Activated naive CD4-positive, alpha-beta T cell treated with anti-CD3 and anti-CD28 coated beads, Interleukin-2, amount 10 ng/mL, durations not matched to agents 7 days and 5 days (primary cell): ENCODE results near the gene DGKE.
A peak's percentile ranks its signal among the peaks of the same experiment; 100 is the strongest.

Source experiments
- CTCF ChIA-PET: fragments of 350-600 bp; sonication (Branson Sonifier 250); formaldehyde crosslinking; loops from one replicate; lab custom pipeline; 2021; ENCODE audit warnings: antibody characterized with exemption; lab: Charles Lee
- DNase-seq: peaks from one replicate; pipeline ENCODE4 v3.0.0-alpha.2; 2020
- H3K27ac Mint-ChIP-seq: one replicate; pipeline ENCODE4 v1.8.0; 2021; ENCODE audit warnings: mild to moderate bottlenecking, moderate library complexity, mixed read lengths
- H3K27me3 Mint-ChIP-seq: one replicate; pipeline ENCODE4 v1.8.0; 2021; ENCODE audit warnings: mild to moderate bottlenecking, mixed read lengths
- H3K36me3 Mint-ChIP-seq: one replicate; pipeline ENCODE4 v1.8.0; 2021; ENCODE audit warnings: mixed read lengths
- H3K4me1 Mint-ChIP-seq: one replicate; pipeline ENCODE4 v1.8.0; 2021; ENCODE audit warnings: mixed read lengths
- H3K4me3 Mint-ChIP-seq: one replicate; pipeline ENCODE4 v1.8.0; 2021; ENCODE audit warnings: mild to moderate bottlenecking, moderate library complexity, mixed read lengths
- H3K9me3 Mint-ChIP-seq: one replicate; pipeline ENCODE4 v1.8.0; 2021; ENCODE audit warnings: mixed read lengths

DGKE gene

GRCh38 chr17:56807723-56808122, 26.2 kb upstream of the DGKE start:
- no peak for DNase-seq
- Mint-ChIP-seq H3K27ac (no peak overlapping the region), H3K36me3 (no peaks in the 10 kb centered on the region), H3K27me3 (no peaks in the 10 kb centered on the region), H3K4me1 (no peaks in the 10 kb centered on the region), H3K9me3 (no peaks in the 10 kb centered on the region), H3K4me3 (no peak overlapping the region)
- CTCF ChIA-PET, result interaction anchor here (0.5 to 0.7 kb wide), 2 partner anchors 95 to 1858 kb away, joined by 3 read pairs; no protein-coding TSS in a partner anchor

- DNase-seq, result no peak
- H3K27ac Mint-ChIP-seq, result no peak overlapping the region
- H3K4me3 Mint-ChIP-seq, result no peak overlapping the region
- CTCF ChIA-PET, result interaction anchor here (0.5 kb wide), 1 partner anchor 10 kb away, joined by 3 read pairs; no protein-coding TSS in a partner anchor
- no peaks in the 10 kb centered on the region for H3K9me3 Mint-ChIP-seq
- H3K36me3 Mint-ChIP-seq, result no peaks in the 10 kb centered on the region
- peaks cover 4% of the 10 kb centered on the region for H3K27me3 Mint-ChIP-seq
- no peaks in the 10 kb centered on the region for H3K4me1 Mint-ChIP-seq
These were observed 25.4 kb upstream of the DGKE start for GRCh38 chr17:56808503-56808902.

DNA sequence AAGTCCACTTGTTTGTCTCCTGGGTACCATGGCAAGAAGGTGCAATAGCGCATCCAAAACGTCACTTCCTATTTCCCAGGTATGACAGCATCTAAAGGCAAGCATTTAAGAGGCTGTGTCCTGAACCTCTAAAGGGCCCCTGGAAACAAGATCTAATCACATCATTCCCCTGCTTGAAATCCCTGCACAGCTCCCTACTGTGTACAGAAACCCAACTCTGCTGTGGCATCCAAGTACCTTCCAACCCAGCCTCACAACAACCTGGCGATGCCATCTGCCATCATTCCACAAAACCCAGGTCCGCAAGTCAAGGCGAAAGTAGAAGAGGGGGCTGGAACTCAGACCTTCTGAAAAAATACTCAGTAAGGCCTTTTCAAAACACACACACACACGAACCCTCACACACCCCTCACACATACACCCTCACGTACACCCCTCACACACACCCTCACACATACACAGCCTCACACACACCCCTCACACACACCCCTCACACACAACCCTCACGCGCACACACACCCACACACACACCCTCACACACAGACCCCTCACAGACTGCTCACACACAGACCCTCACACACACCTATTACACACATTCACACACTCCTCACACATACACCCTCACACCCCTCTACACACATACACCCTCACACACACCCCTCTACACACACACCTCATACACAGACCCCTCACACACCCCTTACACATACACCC, 24.7 kb upstream of the DGKE start:
- no peak overlapping the region for H3K4me3 Mint-ChIP-seq
- H3K27me3 Mint-ChIP-seq, result peaks cover 4% of the 10 kb centered on the region
- DNase-seq, result no peak
- H3K4me1 Mint-ChIP-seq, result no peaks in the 10 kb centered on the region
- H3K27ac Mint-ChIP-seq, result no peak overlapping the region
- CTCF ChIA-PET, result interaction anchor here (0.5 kb wide), 1 partner anchor 9 kb away, joined by 3 read pairs; no protein-coding TSS in a partner anchor
- no peaks in the 10 kb centered on the region for H3K9me3 Mint-ChIP-seq
- no peaks in the 10 kb centered on the region for H3K36me3 Mint-ChIP-seq

GRCh38 chr17:56809820-56810179, 24.2 kb upstream of the DGKE start:
- Mint-ChIP-seq H3K36me3 (no peaks in the 10 kb centered on the region), H3K4me1 (no peaks in the 10 kb centered on the region), H3K9me3 (no peaks in the 10 kb centered on the region), H3K27ac (no peak overlapping the region), H3K4me3 (no peak overlapping the region), H3K27me3 (peaks cover 4% of the 10 kb centered on the region)
- no peak for DNase-seq
- CTCF ChIA-PET, result no interaction called here

DNA sequence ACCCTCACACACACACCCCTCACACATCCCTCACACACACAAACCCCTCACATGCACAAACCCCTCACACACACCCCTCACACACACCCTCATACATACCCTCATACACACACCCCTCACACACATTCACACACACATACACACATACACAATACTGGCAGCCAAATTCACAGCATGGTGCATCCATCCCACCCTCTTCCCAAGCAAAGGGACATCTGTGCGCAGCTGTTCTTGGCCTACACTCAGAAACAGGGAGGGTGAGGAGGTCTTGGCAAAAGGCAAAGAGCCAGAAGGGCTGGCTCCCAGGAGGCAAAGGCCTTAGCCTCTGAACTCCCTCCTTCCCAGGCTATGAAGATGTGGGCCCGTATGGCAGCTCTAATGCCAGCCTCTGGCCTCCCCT, 23.6 kb upstream of the DGKE start:
- no peak overlapping the region for H3K27ac Mint-ChIP-seq
- no peaks in the 10 kb centered on the region for H3K9me3 Mint-ChIP-seq
- no peak overlapping the region for H3K4me3 Mint-ChIP-seq
- H3K27me3 Mint-ChIP-seq, result peaks cover 4% of the 10 kb centered on the region
- no peaks in the 10 kb centered on the region for H3K4me1 Mint-ChIP-seq
- DNase-seq, result no peak
- H3K36me3 Mint-ChIP-seq, result no peaks in the 10 kb centered on the region
- CTCF ChIA-PET, result no interaction called here

DNA sequence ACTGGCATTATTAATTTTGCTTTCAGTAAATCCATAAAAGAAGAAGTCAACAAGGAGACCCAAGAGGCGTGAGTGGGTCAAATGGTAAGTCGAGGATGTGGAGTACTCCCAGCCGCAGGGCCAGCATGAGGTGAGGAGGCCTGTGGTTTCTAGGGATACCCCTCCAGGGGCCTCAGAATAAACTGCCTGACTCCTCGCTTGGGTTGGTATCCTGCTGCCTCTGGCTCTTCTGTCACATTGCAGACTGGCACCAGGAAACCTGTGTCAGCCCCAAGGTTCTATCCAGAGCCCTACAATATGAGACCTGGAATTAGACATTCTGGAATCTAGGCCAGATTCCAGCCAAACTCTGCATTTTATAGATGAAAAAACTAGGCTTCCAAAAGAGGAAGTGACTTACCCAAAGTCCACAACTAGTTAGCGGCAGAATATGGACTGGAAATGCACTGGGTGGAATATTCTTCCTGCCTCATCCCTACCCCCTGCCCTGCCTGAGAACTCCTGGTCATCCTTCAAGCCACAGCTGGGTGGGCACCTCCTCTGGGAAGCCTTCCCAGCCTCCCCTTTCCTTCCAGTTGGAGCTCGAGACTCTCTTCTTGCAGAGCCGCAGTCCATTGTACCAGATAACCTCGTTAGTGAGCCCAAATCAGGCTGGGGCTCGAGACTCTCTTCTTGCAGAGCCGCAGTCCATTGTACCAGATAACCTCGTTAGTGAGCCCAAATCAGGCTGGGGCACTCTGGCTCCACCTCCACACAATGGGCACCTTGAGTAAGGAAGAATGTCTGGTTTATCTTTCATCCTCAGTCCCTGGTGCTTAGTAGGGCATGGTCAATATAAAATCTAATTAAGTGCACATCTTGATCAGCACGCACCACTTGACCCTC, 22.8 kb upstream of the DGKE start:
- CTCF ChIA-PET, result no interaction called here
- no peak overlapping the region for H3K4me3 Mint-ChIP-seq
- H3K27ac Mint-ChIP-seq, result no peak overlapping the region
- H3K27me3 Mint-ChIP-seq, result peaks cover 4% of the 10 kb centered on the region
- no peak for DNase-seq
- no peaks in the 10 kb centered on the region for H3K9me3 Mint-ChIP-seq
- no peaks in the 10 kb centered on the region for H3K4me1 Mint-ChIP-seq
- no peaks in the 10 kb centered on the region for H3K36me3 Mint-ChIP-seq

DNA sequence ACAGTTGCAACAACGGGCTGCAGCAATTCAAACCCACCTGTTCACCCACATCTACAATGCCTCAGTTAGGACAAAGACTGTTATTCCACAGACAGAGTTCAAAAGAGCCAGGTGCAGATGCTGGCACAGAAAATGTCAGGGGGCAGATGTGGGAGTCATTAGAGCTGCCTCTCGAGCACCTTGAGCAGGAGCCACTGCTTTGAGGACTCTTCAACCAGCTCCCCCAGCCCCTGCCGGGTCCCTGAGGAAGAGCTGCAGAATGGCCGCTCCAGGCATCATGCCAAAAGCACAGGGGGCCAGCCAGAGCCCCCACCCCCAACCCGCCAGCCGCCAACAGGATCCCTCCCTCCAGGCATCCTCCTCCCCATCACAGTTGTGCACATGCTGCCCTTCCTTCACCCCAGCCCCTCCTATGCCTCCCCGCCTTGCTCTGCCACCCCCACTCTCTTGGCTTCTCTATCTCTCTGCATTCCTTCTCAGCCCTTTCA, 21.0 kb upstream of the DGKE start:
- Mint-ChIP-seq H3K9me3 (no peaks in the 10 kb centered on the region), H3K4me1 (no peaks in the 10 kb centered on the region), H3K27ac (no peak overlapping the region), H3K36me3 (no peaks in the 10 kb centered on the region), H3K27me3 (peaks cover 4% of the 10 kb centered on the region), H3K4me3 (no peak overlapping the region)
- DNase-seq, result no peak
- CTCF ChIA-PET, result no interaction called here

DNA sequence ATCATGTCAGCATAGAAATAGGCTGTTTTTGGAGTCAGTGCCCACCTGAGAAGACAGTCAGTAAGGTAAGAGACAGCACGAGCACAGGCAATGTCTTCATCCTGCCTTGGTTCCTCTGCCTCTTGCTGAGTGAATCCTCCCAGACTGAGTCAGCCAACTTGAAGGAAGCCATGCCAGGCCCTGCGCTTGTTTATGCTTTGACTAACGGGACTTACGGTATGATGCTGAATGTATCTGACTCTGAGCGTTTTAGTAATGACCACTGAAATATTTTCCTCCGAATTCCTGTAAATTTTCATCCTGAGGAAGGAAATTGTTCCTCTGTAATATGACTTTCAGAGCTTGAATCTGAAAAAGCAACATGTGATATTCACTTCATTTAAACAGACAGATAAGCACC, 18.2 kb upstream of the DGKE start:
- H3K27ac Mint-ChIP-seq, result no peak overlapping the region
- H3K4me3 Mint-ChIP-seq, result no peak overlapping the region
- no peak for DNase-seq
- H3K4me1 Mint-ChIP-seq, result peaks cover 5% of the 10 kb centered on the region
- CTCF ChIA-PET, result no interaction called here
- H3K36me3 Mint-ChIP-seq, result no peaks in the 10 kb centered on the region
- no peaks in the 10 kb centered on the region for H3K9me3 Mint-ChIP-seq
- peaks cover 4% of the 10 kb centered on the region for H3K27me3 Mint-ChIP-seq

DNA sequence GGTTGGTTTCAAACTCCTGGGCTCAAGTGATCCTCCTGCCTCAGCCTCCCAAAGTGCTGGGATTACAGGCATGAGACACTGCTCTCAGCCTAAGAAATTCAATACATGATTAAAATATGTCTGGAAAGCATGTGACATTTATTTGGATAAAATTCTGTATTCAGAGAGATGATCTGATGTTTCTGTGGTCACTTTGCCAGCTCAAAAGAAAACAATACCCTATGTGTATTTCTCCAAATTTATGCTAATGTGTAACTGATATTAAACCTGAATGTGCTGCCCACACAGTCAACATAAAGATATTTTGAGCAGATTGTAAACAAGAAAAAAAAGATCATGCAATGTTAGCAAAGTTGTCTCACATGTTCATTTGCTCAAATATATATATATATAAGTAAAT, 16.9 kb upstream of the DGKE start:
- no peak overlapping the region for H3K27ac Mint-ChIP-seq

GRCh38 chr17:56819030-56819429, 14.9 kb upstream of the DGKE start:
- no peaks in the 10 kb centered on the region for H3K36me3 Mint-ChIP-seq
- H3K27ac Mint-ChIP-seq, result no peak overlapping the region
- peaks cover 5% of the 10 kb centered on the region for H3K4me1 Mint-ChIP-seq
- no peak for DNase-seq
- no peaks in the 10 kb centered on the region for H3K9me3 Mint-ChIP-seq
- no peak overlapping the region for H3K4me3 Mint-ChIP-seq
- H3K27me3 Mint-ChIP-seq, result no peaks in the 10 kb centered on the region
- CTCF ChIA-PET, result interaction anchor here (0.7 to 4.6 kb wide), 20 partner anchors 10 to 290 kb away, joined by 3 to 35 read pairs (median 5); partner anchors contain the start of genes C17orf67 and DGKE

More for the DNA sequence above, 16.9 kb upstream of the DGKE start:
- H3K36me3 Mint-ChIP-seq, result no peaks in the 10 kb centered on the region
- peaks cover 5% of the 10 kb centered on the region for H3K4me1 Mint-ChIP-seq
- H3K9me3 Mint-ChIP-seq, result no peaks in the 10 kb centered on the region
- H3K4me3 Mint-ChIP-seq, result no peak overlapping the region
- DNase-seq, result no peak
- peaks cover 4% of the 10 kb centered on the region for H3K27me3 Mint-ChIP-seq
- CTCF ChIA-PET, result interaction anchor here (0.9 to 1.1 kb wide), 3 partner anchors 37 to 144 kb away, joined by 3 to 5 read pairs (median 3); partner anchors contain the start of gene COIL

DNA sequence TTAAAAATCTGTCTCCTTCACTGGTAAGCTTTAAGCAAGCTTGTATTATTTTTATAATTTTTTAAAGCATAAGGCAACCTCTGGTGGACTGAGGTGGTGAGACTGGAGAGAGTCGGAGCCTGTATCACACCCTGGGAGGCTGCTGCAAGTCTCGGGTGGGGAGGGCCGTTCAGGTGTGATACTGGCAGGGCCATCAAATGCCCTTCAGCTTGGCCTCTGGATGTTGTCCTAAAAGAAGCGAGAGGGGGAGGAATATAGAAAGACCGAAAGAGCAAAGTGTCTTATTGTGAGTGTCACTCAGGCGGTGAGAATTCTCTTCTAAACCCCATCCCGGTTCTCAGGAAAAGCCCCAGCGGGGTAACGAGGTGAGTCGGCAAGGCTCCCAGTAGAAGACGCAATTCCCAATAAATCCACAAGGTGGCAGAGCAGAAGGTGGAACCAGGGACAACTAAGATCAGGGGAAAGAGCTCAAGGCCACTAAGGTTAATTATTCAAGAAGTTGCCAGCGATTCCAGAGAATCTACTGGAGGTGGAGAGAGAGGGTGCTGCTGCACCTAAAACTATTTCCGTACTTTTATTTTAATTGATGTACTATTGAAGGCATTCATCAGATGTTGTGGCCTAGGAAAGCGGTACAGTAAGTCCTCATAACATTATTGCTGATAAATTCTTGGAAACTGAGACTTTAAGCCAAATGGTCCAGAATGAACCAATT, 14.4 kb upstream of the DGKE start:
- CTCF ChIA-PET, result interaction anchor here (0.6 to 4.6 kb wide), 24 partner anchors 9 to 923 kb away, joined by 3 to 35 read pairs (median 4); partner anchors contain the start of genes C17orf67 and DGKE

DNA sequence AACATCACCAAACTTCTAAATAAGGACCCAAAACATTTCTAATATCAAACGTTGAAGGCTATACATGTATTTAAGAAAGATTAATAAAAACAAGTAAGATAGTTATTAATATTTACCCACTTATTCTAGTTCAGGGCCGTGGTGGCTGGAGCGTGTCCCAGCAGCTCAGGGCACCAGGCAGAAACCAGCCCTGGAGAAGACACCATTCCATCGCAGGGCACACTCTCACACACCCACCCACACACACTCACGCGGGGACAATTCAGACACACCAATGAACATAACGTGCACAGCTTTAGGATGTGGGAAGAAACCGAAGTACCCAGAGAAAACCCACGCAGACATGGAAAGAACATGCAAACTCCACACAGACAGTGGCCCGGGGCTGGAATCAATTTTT, 13.7 kb upstream of the DGKE start:
- Mint-ChIP-seq H3K27ac (no peak overlapping the region), H3K9me3 (no peaks in the 10 kb centered on the region), H3K36me3 (no peaks in the 10 kb centered on the region), H3K4me3 (no peak overlapping the region), H3K4me1 (peaks cover 5% of the 10 kb centered on the region), H3K27me3 (no peaks in the 10 kb centered on the region)
- no peak for DNase-seq
- CTCF ChIA-PET, result interaction anchor here (0.6 to 4.6 kb wide), 21 partner anchors 8 to 922 kb away, joined by 3 to 35 read pairs (median 5); partner anchors contain the start of genes C17orf67 and DGKE

More for the DNA sequence above, 14.4 kb upstream of the DGKE start:
- Mint-ChIP-seq H3K4me1 (peaks cover 5% of the 10 kb centered on the region), H3K9me3 (no peaks in the 10 kb centered on the region), H3K4me3 (no peak overlapping the region), H3K27me3 (no peaks in the 10 kb centered on the region), H3K27ac (no peak overlapping the region), H3K36me3 (no peaks in the 10 kb centered on the region)
- peak; percentile 80 for DNase-seq

GRCh38 chr17:56821847-56822534, 12.0 kb upstream of the DGKE start:
- no peak overlapping the region for H3K27ac Mint-ChIP-seq
- no peaks in the 10 kb centered on the region for H3K9me3 Mint-ChIP-seq
- no peak overlapping the region for H3K4me3 Mint-ChIP-seq
- no peaks in the 10 kb centered on the region for H3K36me3 Mint-ChIP-seq
- CTCF ChIA-PET, result interaction anchor here (0.9 to 4.6 kb wide), 3 partner anchors 42 to 117 kb away, joined by 3 to 35 read pairs (median 3); no protein-coding TSS in a partner anchor
- no peaks in the 10 kb centered on the region for H3K27me3 Mint-ChIP-seq
- DNase-seq, result no peak
- peaks cover 5% of the 10 kb centered on the region for H3K4me1 Mint-ChIP-seq
